Adrenal gland (tissue), 5 donors: ENCODE measurements around the gene WDR74.

Experiments
- POLR2A ChIP-seq, 2 donors: fragments of 450-650 bp; IDR thresholded peaks; one replicate each; pipeline ENCODE4 v1.6.1; 2017; ENCODE audit warnings: antibody characterized with exemption in 2 of 2, mild to moderate bottlenecking in 2 of 2, moderate library complexity in 1 of 2
- TF ChIP-seq, protein P1 (sequence below), 6 experiments: fragments of 450-650 bp in 4 of 6; fragments of 200-600 bp in 2 of 6; sonication (generic) in 1 of 6; IDR thresholded peaks; 1 replicate in 5 of 6; 2 replicates in 1 of 6; pipeline versions ENCODE4 v1.5.1 to v1.8.0; 2016 to 2021; ENCODE audit warnings: antibody characterized with exemption in 6 of 6, mild to moderate bottlenecking in 2 of 6, moderate library complexity in 1 of 6
- donor health status: DM: no; HTN: no; CAD: no.

DNA sequence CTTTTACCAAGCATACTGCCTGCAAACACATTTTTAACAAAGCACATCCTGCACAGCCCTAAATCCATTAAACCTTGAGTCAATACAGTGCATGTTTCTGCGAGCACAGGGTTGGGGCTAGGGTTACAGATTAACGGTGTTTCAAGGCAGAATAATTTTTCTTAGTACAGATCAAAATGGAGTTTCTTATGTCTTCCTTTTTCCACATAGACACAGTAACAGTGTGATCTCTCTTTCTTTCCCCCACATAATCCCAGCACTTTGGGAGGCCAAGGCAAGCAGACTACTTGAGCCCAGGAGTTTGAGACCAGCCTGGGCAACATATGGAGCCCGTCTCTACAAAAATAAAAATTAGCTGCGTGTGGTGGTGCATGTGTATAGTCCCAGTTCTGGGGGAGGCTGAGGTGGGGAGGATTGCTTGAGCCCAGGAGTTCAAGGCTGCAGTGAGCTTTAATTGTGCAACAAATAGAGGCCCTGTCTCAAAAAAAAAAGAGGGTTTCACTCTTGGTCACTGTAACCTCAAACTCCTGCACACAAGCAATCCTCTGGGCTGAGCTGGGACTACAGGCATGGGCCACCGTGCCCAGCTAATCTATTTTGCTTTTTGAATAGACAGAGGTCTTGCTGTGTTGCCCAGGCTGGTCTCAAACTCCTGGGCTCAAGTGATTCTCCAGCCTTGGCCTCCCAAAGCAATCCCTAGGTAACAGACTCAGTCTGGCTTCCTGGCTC, 21.6 kb upstream of the WDR74 start:
- TF ChIP-seq, protein P1, sequence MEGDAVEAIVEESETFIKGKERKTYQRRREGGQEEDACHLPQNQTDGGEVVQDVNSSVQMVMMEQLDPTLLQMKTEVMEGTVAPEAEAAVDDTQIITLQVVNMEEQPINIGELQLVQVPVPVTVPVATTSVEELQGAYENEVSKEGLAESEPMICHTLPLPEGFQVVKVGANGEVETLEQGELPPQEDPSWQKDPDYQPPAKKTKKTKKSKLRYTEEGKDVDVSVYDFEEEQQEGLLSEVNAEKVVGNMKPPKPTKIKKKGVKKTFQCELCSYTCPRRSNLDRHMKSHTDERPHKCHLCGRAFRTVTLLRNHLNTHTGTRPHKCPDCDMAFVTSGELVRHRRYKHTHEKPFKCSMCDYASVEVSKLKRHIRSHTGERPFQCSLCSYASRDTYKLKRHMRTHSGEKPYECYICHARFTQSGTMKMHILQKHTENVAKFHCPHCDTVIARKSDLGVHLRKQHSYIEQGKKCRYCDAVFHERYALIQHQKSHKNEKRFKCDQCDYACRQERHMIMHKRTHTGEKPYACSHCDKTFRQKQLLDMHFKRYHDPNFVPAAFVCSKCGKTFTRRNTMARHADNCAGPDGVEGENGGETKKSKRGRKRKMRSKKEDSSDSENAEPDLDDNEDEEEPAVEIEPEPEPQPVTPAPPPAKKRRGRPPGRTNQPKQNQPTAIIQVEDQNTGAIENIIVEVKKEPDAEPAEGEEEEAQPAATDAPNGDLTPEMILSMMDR (IDR thresholded peaks at IDR 0.05), result no peak
- TF ChIP-seq POLR2A (IDR thresholded peaks at IDR 0.05), result no peak
